Kidney glomerular epithelial cell (primary cell): Measurements from ENCODE around the gene RNF130.

ENCODE experiments used
- DNase-seq: peaks from one replicate; lab custom pipeline; 2025; lab: John Stamatoyannopoulos, UW

The RNF130 gene

GRCh38 chr5:180084638-180085561 lies 13.3 kb upstream of the RNF130 start:
- no peak for DNase-seq

GRCh38 chr5:180083529-180084060 lies 12.0 kb upstream of the RNF130 start:
- DNase-seq: no peak

- no peak for DNase-seq
Measured at GRCh38 chr5:180082633-180083420, 11.3 kb upstream of the RNF130 start.

- DNase-seq: no peak
Measured at GRCh38 chr5:180081481-180081880, 9.9 kb upstream of the RNF130 start.

GRCh38 chr5:180080486-180081280 lies 9.1 kb upstream of the RNF130 start:
- DNase-seq: no peak

GRCh38 chr5:180079702-180080466 lies 8.3 kb upstream of the RNF130 start:
- DNase-seq: no peak

- DNase-seq: no peak
Measured at GRCh38 chr5:180078348-180078747, 6.8 kb upstream of the RNF130 start.

GRCh38 chr5:180077594-180078284 lies 6.2 kb upstream of the RNF130 start:
- DNase-seq: no peak

- no peak for DNase-seq
Measured at GRCh38 chr5:180075703-180076102, 4.1 kb upstream of the RNF130 start.

GRCh38 chr5:180074462-180074861 lies 2.9 kb upstream of the RNF130 start:
- DNase-seq: no peak

- no peak for DNase-seq
Measured at GRCh38 chr5:180072556-180072955, 997 bp upstream of the RNF130 start.

GRCh38 chr5:180072256-180072548 lies 643 bp upstream of the RNF130 start:
- DNase-seq: no peak

GRCh38 chr5:180070756-180071530 lies 616 bp downstream of the RNF130 start:
- no peak for DNase-seq

- DNase-seq: no peak
Measured at GRCh38 chr5:180069589-180070247, 1.8 kb downstream of the RNF130 start.

- DNase-seq: no peak
Measured at GRCh38 chr5:180068519-180069090, 3.0 kb downstream of the RNF130 start.

GRCh38 chr5:180067986-180068385 lies 3.6 kb downstream of the RNF130 start:
- DNase-seq: no peak

GRCh38 chr5:180060192-180060591 lies 11.4 kb downstream of the RNF130 start:
- no peak for DNase-seq

- peak; percentile 29 for DNase-seq
Measured at GRCh38 chr5:180059326-180059725, 12.2 kb downstream of the RNF130 start.

- no peak for DNase-seq
Measured at GRCh38 chr5:180056153-180056552, 15.4 kb downstream of the RNF130 start.
